Measurements from ENCODE around the gene IRAK2. TPM values are rescaled to one million over a fixed set of nuclear protein-coding genes. Genes with fewer than 3 reads are reported as not detected.

Gene IRAK2
- polyA plus RNA-seq, 3 donors: 0.78 to 2.0 (median 1.5) TPM

- no peak for TF ChIP-seq CTCF (IDR thresholded peaks at IDR 0.05)
- Histone ChIP-seq H3K27me3 (ENCODE audit: control insufficient read depth in 2 of 2, insufficient read depth in 2 of 2, low read length in 2 of 2) (no peaks in the 10 kb centered on the region), H3K36me3 (replicated peaks in 1 of 2; ENCODE audit: control insufficient read depth in 1 of 2, insufficient read depth in 2 of 2, low read length in 2 of 2) (peaks cover 64 to 86% of the 10 kb centered on the region in 2 donors), H4K20me1 (ENCODE audit: insufficient read depth, low read length) (peaks cover 69% of the 10 kb centered on the region), H2AFZ (ENCODE audit: insufficient read depth, low read depth, low read length, poor library complexity, severe bottlenecking) (no peak overlapping the region), H3K9me3 (replicated peaks in 1 of 2; ENCODE audit: control insufficient read depth in 1 of 2, insufficient read depth in 1 of 2, low read length in 2 of 2) (no peaks in the 10 kb centered on the region), H3K27ac (ENCODE audit: low read depth in 1 of 2, low read length in 2 of 2) (no peak overlapping the region), H3K4me1 (ENCODE audit: control insufficient read depth in 1 of 2, insufficient read depth in 2 of 2, low read length in 2 of 2) (peaks cover 11 to 13% of the 10 kb centered on the region in 2 donors), H3K9ac (ENCODE audit: insufficient read depth, low read length, poor library complexity, severe bottlenecking) (no peak overlapping the region), H3K79me2 (ENCODE audit: insufficient read depth, low read length) (peaks cover 46% of the 10 kb centered on the region), H3K4me2 (replicated peaks; ENCODE audit: extremely low read depth, low read length, poor library complexity, severe bottlenecking) (no peak overlapping the region), H3K4me3 (replicated peaks in 1 of 3; ENCODE audit: low read depth in 2 of 3, low read length in 3 of 3) (no peak overlapping the region)
- no peaks in the 10 kb centered on the region for H3K27me3 Mint-ChIP-seq (ENCODE audit: low read depth in 3 of 3)
- H3K27ac Mint-ChIP-seq: peak overlapping the region in 1 of 7 donors; percentile 26
- no peak for DNase-seq
- H3K4me3 Mint-ChIP-seq: no peak overlapping the region
- peaks cover 12% of the 10 kb centered on the region for H3K4me1 Mint-ChIP-seq
- WGBS (ENCODE audit: insufficient coverage): no CpG with 5 or more reads among the region's 1 CpG
- peaks cover 73 to 86% of the 10 kb centered on the region in 2 donors for H3K36me3 Mint-ChIP-seq
- intact Hi-C loops (cut with micrococcal nuclease): no loop called here
- H3K9me3 Mint-ChIP-seq: no peaks in the 10 kb centered on the region
Observed at GRCh38 chr3:10278501-10278900, 113.8 kb downstream of the IRAK2 start.

GRCh38 chr3:10279384-10280176, 114.9 kb downstream of the IRAK2 start:
- Mint-ChIP-seq H3K36me3 (peaks cover 75 to 85% of the 10 kb centered on the region in 2 donors), H3K9me3 (no peaks in the 10 kb centered on the region), H3K4me3 (no peak overlapping the region), H3K4me1 (peaks cover under 1% of the 10 kb centered on the region), H3K27me3 (ENCODE audit: low read depth in 3 of 3) (no peaks in the 10 kb centered on the region), H3K27ac (peak overlapping the region in 2 of 7 donors; percentile 23 to 25)
- Histone ChIP-seq H3K4me1 (ENCODE audit: control insufficient read depth in 1 of 2, insufficient read depth in 2 of 2, low read length in 2 of 2) (peaks cover under 1 to 2% of the 10 kb centered on the region in 2 donors), H3K27me3 (ENCODE audit: control insufficient read depth in 2 of 2, insufficient read depth in 2 of 2, low read length in 2 of 2) (no peaks in the 10 kb centered on the region), H3K36me3 (replicated peaks in 1 of 2; ENCODE audit: control insufficient read depth in 1 of 2, insufficient read depth in 2 of 2, low read length in 2 of 2) (peaks cover 64 to 92% of the 10 kb centered on the region in 2 donors), H4K20me1 (ENCODE audit: insufficient read depth, low read length) (peaks cover 59% of the 10 kb centered on the region), H3K9me3 (replicated peaks in 1 of 2; ENCODE audit: control insufficient read depth in 1 of 2, insufficient read depth in 1 of 2, low read length in 2 of 2) (no peaks in the 10 kb centered on the region), H3K9ac (ENCODE audit: insufficient read depth, low read length, poor library complexity, severe bottlenecking) (no peak overlapping the region), H3K4me3 (replicated peaks in 1 of 3; ENCODE audit: low read depth in 2 of 3, low read length in 3 of 3) (no peak overlapping the region), H3K27ac (ENCODE audit: low read depth in 1 of 2, low read length in 2 of 2) (peak overlapping the region in 1 of 2 donors; percentile 27), H3K4me2 (replicated peaks; ENCODE audit: extremely low read depth, low read length, poor library complexity, severe bottlenecking) (no peak overlapping the region), H3K79me2 (ENCODE audit: insufficient read depth, low read length) (peaks cover 35% of the 10 kb centered on the region), H2AFZ (ENCODE audit: insufficient read depth, low read depth, low read length, poor library complexity, severe bottlenecking) (no peak overlapping the region)
- intact Hi-C loops (cut with micrococcal nuclease): no loop called here
- no peak for TF ChIP-seq CTCF (IDR thresholded peaks at IDR 0.05)
- WGBS (ENCODE audit: insufficient coverage): 96% methylated on average over 9 of the region's 13 CpGs
- DNase-seq: no peak

Data from CD14-positive monocyte (primary cell).